IgD-negative memory B cell (primary cell): ENCODE measurements around the gene CASP8. TPM values are rescaled to one million over a fixed set of nuclear protein-coding genes. Genes with fewer than 3 reads are reported as not detected.
A peak's percentile ranks its signal among the peaks of the same experiment; 100 is the strongest.

Experiments used
- H3K27ac Mint-ChIP-seq, 3 donors: one replicate each; pipeline ENCODE4 v1.8.0; 2020 to 2022; ENCODE audit warnings: mild to moderate bottlenecking in 3 of 3, mixed read lengths in 3 of 3, moderate library complexity in 1 of 3
- H3K27me3 Mint-ChIP-seq: one replicate; pipeline ENCODE4 v1.8.0; 2021; ENCODE audit warnings: mixed read lengths
- H3K36me3 Mint-ChIP-seq: one replicate; pipeline ENCODE4 v1.8.0; 2020; ENCODE audit warnings: mild to moderate bottlenecking, mixed read lengths
- H3K4me1 Mint-ChIP-seq, 3 donors: one replicate each; pipeline ENCODE4 v1.8.0; 2020 to 2022; ENCODE audit warnings: mixed read lengths in 3 of 3, mild to moderate bottlenecking in 1 of 3
- H3K4me3 Mint-ChIP-seq, 4 donors: one replicate each; pipeline ENCODE4 v1.8.0; 2020 to 2022; ENCODE audit warnings: mild to moderate bottlenecking in 4 of 4, mixed read lengths in 4 of 4, moderate library complexity in 3 of 4
- H3K9me3 Mint-ChIP-seq, 3 donors: one replicate each; pipeline ENCODE4 v1.8.0; 2020 to 2021; ENCODE audit warnings: mixed read lengths in 3 of 3, mild to moderate bottlenecking in 1 of 3
- polyA plus RNA-seq: library from polyadenylated mRNA; unstranded; fragments of 300-500 nt; fragmentation: Illumina TruSeq; gene quantifications from one replicate; pipeline ENCODE4 v1.2.3, GENCODE V29; 2021

The CASP8 gene
- polyA plus RNA-seq, 1 donor from 2014 or later: 56.1 TPM

- Mint-ChIP-seq H3K36me3 (peaks cover 26% of the 10 kb centered on the region), H3K9me3 (peaks cover 1 to 45% (median 38%) of the 10 kb centered on the region in 3 donors), H3K27ac (no peak overlapping the region), H3K4me3 (no peak overlapping the region), H3K27me3 (no peaks in the 10 kb centered on the region), H3K4me1 (no peaks in the 10 kb centered on the region)
Measured at GRCh38 chr2:201313362-201313761, 53.0 kb downstream of the CASP8 start.

- no peaks in the 10 kb centered on the region for H3K27me3 Mint-ChIP-seq
- peaks cover 29% of the 10 kb centered on the region for H3K36me3 Mint-ChIP-seq
- no peak overlapping the region for H3K27ac Mint-ChIP-seq
- H3K9me3 Mint-ChIP-seq: peaks cover 15 to 54% (median 54%) of the 10 kb centered on the region in 3 donors
- no peak overlapping the region for H3K4me3 Mint-ChIP-seq
- H3K4me1 Mint-ChIP-seq: peaks cover 0 to 2% (median 0%) of the 10 kb centered on the region in 3 donors
Measured at GRCh38 chr2:201319511-201319910, 59.2 kb downstream of the CASP8 start.

- Mint-ChIP-seq H3K4me1 (peaks cover 0 to 2% (median 0%) of the 10 kb centered on the region in 3 donors), H3K36me3 (peaks cover 26% of the 10 kb centered on the region), H3K27me3 (no peaks in the 10 kb centered on the region), H3K4me3 (no peak overlapping the region), H3K27ac (no peak overlapping the region), H3K9me3 (peaks cover 15 to 55% (median 47%) of the 10 kb centered on the region in 3 donors)
Measured at GRCh38 chr2:201320257-201320656, 59.9 kb downstream of the CASP8 start.

GRCh38 chr2:201320701-201321100 lies 60.4 kb downstream of the CASP8 start:
- Mint-ChIP-seq H3K27me3 (no peaks in the 10 kb centered on the region), H3K4me3 (no peak overlapping the region), H3K27ac (peak overlapping the region in 1 of 3 donors; percentile 39), H3K4me1 (peaks cover 0 to 2% (median 0%) of the 10 kb centered on the region in 3 donors), H3K9me3 (peaks cover 15 to 54% (median 46%) of the 10 kb centered on the region in 3 donors), H3K36me3 (peaks cover 26% of the 10 kb centered on the region)

- peaks cover 16 to 51% (median 45%) of the 10 kb centered on the region in 3 donors for H3K9me3 Mint-ChIP-seq
- H3K36me3 Mint-ChIP-seq: peaks cover 18% of the 10 kb centered on the region
- H3K27ac Mint-ChIP-seq: no peak overlapping the region
Measured at GRCh38 chr2:201322772-201323171, 62.4 kb downstream of the CASP8 start.

GRCh38 chr2:201327678-201328077 lies 67.3 kb downstream of the CASP8 start:
- peaks cover 1 to 4% (median 2%) of the 10 kb centered on the region in 3 donors for H3K4me1 Mint-ChIP-seq
- no peaks in the 10 kb centered on the region for H3K27me3 Mint-ChIP-seq
- H3K36me3 Mint-ChIP-seq: peaks cover 10% of the 10 kb centered on the region
- H3K9me3 Mint-ChIP-seq: peaks cover 10 to 34% (median 22%) of the 10 kb centered on the region in 3 donors
- H3K4me3 Mint-ChIP-seq: no peak overlapping the region
- peak overlapping the region in 1 of 3 donors; percentile 9 for H3K27ac Mint-ChIP-seq

More at GRCh38 chr2:201322772-201323171, 62.4 kb downstream of the CASP8 start:
- Mint-ChIP-seq H3K27me3 (no peaks in the 10 kb centered on the region), H3K4me1 (peaks cover 0 to 3% (median 0%) of the 10 kb centered on the region in 3 donors), H3K4me3 (no peak overlapping the region)

- Mint-ChIP-seq H3K27ac (no peak overlapping the region), H3K36me3 (peaks cover 6% of the 10 kb centered on the region), H3K9me3 (peaks cover 1 to 26% (median 14%) of the 10 kb centered on the region in 3 donors), H3K4me3 (no peak overlapping the region), H3K27me3 (no peaks in the 10 kb centered on the region), H3K4me1 (peaks cover 1 to 4% (median 2%) of the 10 kb centered on the region in 3 donors)
Measured at GRCh38 chr2:201329409-201329808, 69.1 kb downstream of the CASP8 start.

Other genes starting within 250 kb of the CASP8 start
- gene HYCC2, start 188.9 kb upstream of the CASP8 start, polyA plus RNA-seq: 15.1 TPM
- gene NDUFB3, start 188.5 kb upstream of the CASP8 start, polyA plus RNA-seq: 188 TPM
- 104 TPM for gene CFLAR, start 144.4 kb upstream of the CASP8 start, polyA plus RNA-seq
- 14.9 TPM for gene CASP10, start 77.4 kb upstream of the CASP8 start, polyA plus RNA-seq
- gene FLACC1, start 96.8 kb downstream of the CASP8 start, polyA plus RNA-seq: 0.64 TPM
- 33.0 TPM for gene TRAK2, start 190.9 kb downstream of the CASP8 start, polyA plus RNA-seq
- gene STRADB, start 191.2 kb downstream of the CASP8 start, polyA plus RNA-seq: 40.0 TPM